NCI-H82 treated with DMSO at 0.1 percent for 48 hours (cell line): Measurements from ENCODE around the gene SCARB1.

Experiments
- DNase-seq: peaks from one replicate; lab custom pipeline; 2025; ENCODE audit not compliant: unreplicated experiment; lab: John Stamatoyannopoulos, UW

The SCARB1 gene

DNA sequence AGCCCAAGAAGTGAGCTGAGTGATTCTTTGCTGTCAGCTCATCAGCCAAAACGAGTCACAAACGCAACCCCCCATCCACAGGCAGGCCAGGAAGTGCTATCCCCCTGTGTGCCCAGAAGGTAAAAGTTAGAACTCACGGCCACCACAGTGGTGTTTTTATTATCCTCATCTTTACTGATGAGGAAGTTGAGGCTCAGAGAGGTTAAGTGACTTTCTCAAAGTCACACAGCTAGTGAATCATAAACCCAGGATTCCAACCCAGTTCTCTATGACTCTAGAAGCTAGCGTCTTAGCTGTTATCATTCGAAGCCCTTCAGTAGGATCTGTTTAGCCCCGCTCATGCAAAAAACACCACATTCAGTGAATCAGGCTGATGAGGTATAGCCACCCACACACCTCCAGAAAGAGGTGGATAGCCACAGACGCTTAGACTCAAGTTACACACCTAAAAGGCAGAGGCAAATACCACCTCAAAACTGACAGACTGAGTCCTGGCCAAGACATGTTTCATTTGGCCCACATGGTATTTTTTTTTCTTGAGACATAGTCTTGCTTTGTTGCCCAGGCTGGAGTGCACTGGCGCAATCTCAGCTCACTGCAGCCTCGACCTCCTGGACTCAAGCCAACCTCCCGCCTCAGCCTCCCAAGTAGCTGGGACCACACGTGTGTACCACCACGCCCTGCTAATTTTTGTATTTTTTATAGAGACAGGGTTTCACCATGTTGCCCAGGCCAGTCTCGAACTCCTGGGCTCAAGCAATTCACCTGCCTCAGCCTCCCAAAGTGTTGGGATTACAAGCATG lies 100.7 kb downstream of the SCARB1 start:
- DNase-seq, result no peak

- DNase-seq, result no peak
These were observed 101.3 kb downstream of the SCARB1 start for GRCh38 chr12:124762384-124762783.

DNA sequence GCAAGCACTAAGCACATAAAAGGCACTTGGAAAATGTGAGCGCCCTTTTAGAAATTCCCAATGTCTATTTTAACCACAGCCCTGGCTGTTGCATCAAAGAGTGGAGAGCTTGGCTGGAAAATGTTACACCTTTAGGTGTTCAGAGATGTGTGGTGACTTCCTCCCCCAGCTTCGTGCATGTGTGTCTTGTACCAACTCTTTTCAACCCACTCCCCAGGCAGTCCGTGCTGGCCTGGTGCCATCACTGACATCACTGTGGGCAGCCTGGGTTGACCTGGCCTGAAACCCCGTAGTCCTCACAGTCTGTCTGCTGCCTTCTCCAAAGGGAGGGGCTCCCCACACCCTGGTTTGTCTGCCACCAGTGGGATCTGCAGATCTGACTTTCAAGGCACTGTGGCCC lies 101.8 kb downstream of the SCARB1 start:
- DNase-seq, result no peak

- DNase-seq, result no peak
These were observed 102.6 kb downstream of the SCARB1 start for GRCh38 chr12:124761056-124761455.

DNA sequence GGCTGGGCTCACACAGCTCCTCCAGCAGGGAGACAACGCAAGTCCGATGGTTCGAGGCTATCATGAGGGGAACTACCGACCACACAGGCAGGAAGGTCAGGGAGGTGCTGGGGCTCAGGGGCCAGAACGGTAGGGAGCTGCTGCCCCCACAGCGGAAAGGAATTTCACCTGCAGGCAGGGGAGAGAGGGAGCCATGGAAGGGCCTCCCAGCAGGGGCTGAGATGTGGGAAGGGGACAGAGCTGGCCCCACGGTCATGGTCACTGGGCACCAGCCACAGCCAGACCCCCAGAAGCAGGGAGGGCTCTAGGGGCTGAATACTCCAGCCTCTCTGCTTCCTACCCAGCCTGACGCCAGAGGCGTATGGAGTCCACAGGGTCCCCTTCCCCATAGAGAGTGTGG lies 103.1 kb downstream of the SCARB1 start:
- no peak for DNase-seq

GRCh38 chr12:124759841-124760503 lies 103.7 kb downstream of the SCARB1 start:
- DNase-seq, result no peak

DNA sequence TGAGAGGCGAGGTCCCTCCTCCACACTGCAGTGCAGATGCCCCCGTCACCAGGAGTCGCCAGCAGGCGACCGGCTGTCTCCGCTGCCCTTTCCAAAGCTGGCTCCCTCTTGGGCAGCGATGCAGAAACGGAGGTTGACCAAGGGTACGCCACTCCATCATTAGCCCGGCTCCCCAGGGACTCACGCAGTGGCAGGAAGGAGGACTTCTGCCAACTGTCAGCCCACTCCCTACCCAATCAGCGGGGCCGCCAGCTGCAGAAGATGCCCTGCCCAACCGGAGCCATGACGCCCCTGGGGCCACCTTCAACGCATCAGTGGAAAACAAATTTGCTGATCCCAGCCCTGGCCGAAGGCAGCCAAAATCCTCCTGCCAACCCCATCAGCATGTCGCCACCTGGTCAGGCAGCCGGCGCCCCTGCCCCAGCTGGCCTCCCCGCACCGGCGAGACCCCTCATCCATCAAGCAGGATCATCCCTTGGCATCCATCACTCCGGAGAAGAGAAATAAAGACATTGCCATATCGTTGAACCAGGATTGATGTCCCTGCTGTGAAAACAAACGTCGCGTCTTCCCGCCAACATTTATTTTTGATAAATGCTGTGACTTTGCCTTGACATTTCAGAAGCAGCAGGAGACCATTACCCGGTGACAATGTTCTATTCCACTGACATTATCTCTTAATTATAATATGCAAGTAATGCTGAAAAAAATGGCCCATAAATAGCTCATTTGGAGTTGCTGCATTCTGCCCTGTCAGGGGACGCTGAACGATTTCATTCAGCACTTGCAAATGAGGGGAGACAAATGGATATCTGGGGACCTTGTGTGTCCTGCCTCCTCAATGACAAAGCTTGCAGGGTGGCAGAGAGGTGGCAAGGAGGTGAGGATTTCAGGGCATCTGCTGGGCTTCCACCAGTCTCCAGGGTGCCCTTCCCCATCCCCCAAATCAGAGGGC lies 105.1 kb downstream of the SCARB1 start:
- peak; percentile 80 for DNase-seq

- no peak for DNase-seq
These were observed 106.3 kb downstream of the SCARB1 start for GRCh38 chr12:124757329-124757728.

GRCh38 chr12:124756760-124757159 lies 106.9 kb downstream of the SCARB1 start:
- no peak for DNase-seq

GRCh38 chr12:124756166-124756565 lies 107.5 kb downstream of the SCARB1 start:
- DNase-seq, result no peak

- no peak for DNase-seq
These were observed 107.9 kb downstream of the SCARB1 start for GRCh38 chr12:124755801-124756148.

DNA sequence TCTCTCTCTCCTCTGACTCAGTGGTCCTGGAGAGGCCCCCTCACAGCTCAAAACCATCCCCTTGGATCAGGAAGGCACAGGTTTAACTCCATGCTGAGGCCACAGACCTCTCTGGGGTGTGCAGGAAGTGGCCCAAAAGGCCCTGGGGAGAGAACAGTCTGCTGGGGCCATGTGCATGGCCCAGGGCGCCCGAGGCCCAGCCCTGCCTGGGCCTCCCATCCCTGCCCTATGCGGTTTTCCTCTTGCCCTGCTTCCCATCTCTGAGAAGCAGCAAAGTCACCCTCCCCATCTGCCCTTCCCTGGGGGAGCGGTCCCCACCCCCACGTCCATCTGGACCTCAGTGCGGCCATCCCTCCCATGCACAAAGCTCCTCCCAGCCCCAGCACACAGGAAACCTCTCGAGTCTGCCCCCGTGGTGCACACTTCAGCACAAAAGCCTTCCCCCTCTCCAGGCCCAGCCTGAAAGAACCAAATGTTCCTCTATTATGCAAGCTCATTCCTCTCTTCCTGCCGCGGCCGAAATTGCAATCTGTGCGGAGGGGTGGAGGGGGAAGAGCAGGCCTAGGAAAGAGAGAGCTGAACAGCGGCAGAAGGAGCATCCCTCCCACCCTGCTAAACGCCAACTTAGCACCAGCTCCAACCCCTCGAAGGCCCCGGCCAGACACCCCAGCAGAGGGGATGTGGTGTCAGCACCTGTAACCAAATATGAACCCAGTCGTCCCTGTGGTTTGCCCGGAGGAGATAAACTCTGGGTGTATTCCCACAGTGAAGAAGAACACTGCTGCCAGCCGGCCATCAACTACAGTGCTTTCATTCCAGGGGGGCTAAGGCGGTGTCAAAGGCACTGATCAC lies 108.5 kb downstream of the SCARB1 start:
- peak; percentile 97 for DNase-seq

DNA sequence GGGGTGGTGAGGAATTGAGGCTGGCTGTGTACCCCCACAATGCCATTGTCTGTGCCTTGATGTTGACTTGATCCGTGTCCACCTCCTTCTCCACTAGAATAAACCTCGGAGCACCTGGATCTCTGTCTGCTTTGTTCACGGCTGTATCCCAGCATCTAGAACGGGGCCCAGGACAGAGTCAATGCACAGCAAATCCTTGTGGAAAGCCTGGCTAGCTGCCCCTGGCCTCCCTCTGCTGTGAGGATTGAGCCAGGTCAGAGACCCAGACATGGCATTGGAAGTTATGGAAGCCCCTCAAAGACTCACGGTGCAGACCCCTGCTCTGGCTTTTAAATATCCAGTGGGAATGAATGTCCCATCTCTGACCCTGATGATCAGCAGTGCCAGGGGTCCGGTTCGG lies 109.2 kb downstream of the SCARB1 start:
- DNase-seq, result no peak

GRCh38 chr12:124753993-124754392 lies 109.7 kb downstream of the SCARB1 start:
- no peak for DNase-seq

- no peak for DNase-seq
These were observed 110.5 kb downstream of the SCARB1 start for GRCh38 chr12:124753228-124753591.

- DNase-seq, result no peak
These were observed 111.0 kb downstream of the SCARB1 start for GRCh38 chr12:124752437-124753227.

DNA sequence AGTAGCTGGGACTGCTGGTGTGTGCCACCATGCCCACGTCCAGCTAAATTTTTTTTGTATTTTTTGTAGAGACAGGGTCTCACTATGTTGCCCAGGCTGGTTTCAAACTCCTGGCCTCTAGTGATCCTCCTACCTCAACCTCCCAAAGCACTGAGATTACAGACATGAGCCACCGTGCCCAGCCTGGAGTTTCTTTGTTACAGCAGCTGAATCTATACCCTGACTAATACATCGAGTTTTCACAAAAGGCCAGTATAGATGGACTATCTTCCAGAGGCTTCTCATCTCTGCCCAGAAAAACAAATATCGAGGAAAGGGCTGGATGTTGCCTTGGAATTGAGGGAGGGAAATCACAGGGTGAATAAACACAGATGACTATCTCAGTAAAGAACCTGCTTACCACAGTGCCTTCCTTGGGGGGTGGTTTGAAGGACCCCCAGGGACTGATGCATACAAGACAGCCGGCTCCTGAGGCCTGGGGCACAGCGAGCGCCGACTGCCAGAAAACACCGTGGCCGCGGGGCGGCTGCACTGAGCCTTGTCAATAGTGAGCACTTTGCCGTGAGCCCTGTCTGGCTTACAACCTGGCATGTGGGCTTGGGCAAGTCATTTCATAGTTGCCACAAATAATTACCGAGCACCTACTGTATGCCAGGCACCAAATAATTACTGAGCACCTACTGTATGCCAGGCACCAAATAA lies 111.9 kb downstream of the SCARB1 start:
- no peak for DNase-seq

DNA sequence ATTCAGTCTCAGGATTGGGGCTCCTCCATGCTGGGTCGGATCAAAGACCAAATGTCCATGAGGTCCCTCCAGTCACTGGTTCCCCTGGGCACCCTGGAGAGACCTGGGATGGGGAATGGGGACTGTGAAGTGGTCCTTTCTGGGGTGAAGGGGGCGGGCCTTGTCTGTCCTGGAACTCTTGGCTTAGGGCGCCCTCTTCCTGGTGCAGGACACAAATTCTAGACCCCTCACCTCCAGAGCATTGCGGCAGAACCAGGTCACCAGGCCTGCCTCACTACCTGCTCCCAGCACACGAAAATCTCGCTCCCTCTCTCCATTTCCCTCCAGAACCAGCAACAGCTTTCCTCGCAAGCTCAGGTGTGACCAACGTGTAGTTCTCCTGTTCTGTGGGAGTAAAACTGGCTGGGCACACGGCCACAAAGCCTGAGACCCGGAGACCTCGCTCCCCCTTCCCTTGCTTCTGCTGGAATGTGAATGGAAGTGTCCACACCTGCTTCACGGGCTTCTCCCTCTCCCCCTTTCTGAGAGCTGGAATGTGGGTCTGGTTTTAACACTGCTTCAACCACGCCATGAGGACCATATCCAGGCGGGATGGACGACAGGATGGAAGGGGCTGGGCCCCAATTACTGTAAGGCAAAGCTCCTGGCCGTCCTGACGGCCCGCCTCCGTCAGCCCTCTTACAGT lies 112.7 kb downstream of the SCARB1 start:
- DNase-seq, result peak; percentile 70

- DNase-seq, result no peak
These were observed 113.5 kb downstream of the SCARB1 start for GRCh38 chr12:124750149-124750656.
